HepG2 (cell line): ENCODE data around the gene COL9A3. TPM values are rescaled to one million over a fixed set of nuclear protein-coding genes. Genes with fewer than 3 reads are reported as not detected.

Experiments used
- HDAC1 ChIP-seq: sonication (generic); formaldehyde crosslinking; IDR thresholded peaks from 2 replicates; pipeline ENCODE4 v1.5.1; 2020; ENCODE audit warnings: mild to moderate bottlenecking, missing genetic modification reagents
- HNRNPL ChIP-seq: fragments of 200-400 bp; formaldehyde crosslinking; IDR thresholded peaks from 2 replicates; pipeline ENCODE4 v1.6.1; 2017; ENCODE audit warnings: mild to moderate bottlenecking, low read depth, low read length
- MAZ ChIP-seq, 2 experiments: sonication (generic) in 1 of 2; formaldehyde crosslinking in 1 of 2; IDR thresholded peaks; 2 replicates each; pipeline versions ENCODE4 v1.5.0 to v1.6.1; 2012 to 2020; ENCODE audit warnings: low read depth in 2 of 2, mild to moderate bottlenecking in 2 of 2, borderline replicate concordance in 1 of 2, improper control_type of control experiment in 1 of 2, low read length in 1 of 2, missing genetic modification reagents in 1 of 2, moderate library complexity in 1 of 2
- MXD1 ChIP-seq: sonication (generic); formaldehyde crosslinking; IDR thresholded peaks from 2 replicates; pipeline ENCODE4 v1.4.0; 2020; ENCODE audit warnings: mild to moderate bottlenecking, missing genetic modification reagents
- NONO ChIP-seq, 2 experiments: fragments of 450-650 bp in 1 of 2; sonication (generic) in 1 of 2; formaldehyde crosslinking in 1 of 2; IDR thresholded peaks in 1 of 2; conservative IDR thresholded peaks in 1 of 2; 2 replicates each; pipeline versions ENCODE4 v1.6.1 to v1.8.0; 2017 to 2022; ENCODE audit warnings: mild to moderate bottlenecking in 1 of 2, missing genetic modification reagents in 1 of 2, moderate library complexity in 1 of 2
- POLR2G ChIP-seq: fragments of 200-400 bp; formaldehyde crosslinking; IDR thresholded peaks from 2 replicates; pipeline ENCODE4 v1.6.1; 2018; ENCODE audit warnings: mild to moderate bottlenecking, low read depth, low read length, moderate library complexity
- ZNF564 ChIP-seq: sonication (generic); formaldehyde crosslinking; IDR thresholded peaks from 2 replicates; pipeline ENCODE4 v1.8.1; 2023; ENCODE audit warnings: mild to moderate bottlenecking, missing genetic modification reagents
- ZNF788 ChIP-seq: sonication (generic); formaldehyde crosslinking; IDR thresholded peaks from 2 replicates; pipeline ENCODE4 v1.5.0; 2020; ENCODE audit warnings: mild to moderate bottlenecking, missing genetic modification reagents, borderline replicate concordance
- ZNF790 ChIP-seq: sonication (generic); formaldehyde crosslinking; IDR thresholded peaks from 2 replicates; pipeline ENCODE4 v1.8.0; 2022; ENCODE audit warnings: missing genetic modification reagents, mild to moderate bottlenecking, borderline replicate concordance
- ZNF891 ChIP-seq: sonication (generic); formaldehyde crosslinking; IDR thresholded peaks from 2 replicates; pipeline ENCODE4 v1.5.0; 2020; ENCODE audit warnings: mild to moderate bottlenecking, missing genetic modification reagents
- polyA plus RNA-seq, 8 experiments: library from polyadenylated mRNA; depleted of rRNA in 3 of 8; stranded (reverse) in 7 of 8; unstranded in 1 of 8; fragments of >200 nt; fragmentation: Illumina TruSeq in 4 of 8; extraction: Trizol in 4 of 8; gene quantifications; 2 replicates each; pipeline versions ENCODE4 v1.2.1 to v1.2.3, GENCODE V29; 2011 to 2016; ENCODE audit warnings: low read depth in 4 of 8, missing spikeins in 1 of 8, mixed read lengths in 1 of 8; ENCODE audit not compliant: insufficient read depth in 1 of 8
- total RNA-seq, 5 experiments: library from RNA; depleted of rRNA; stranded (reverse); fragments of >200 nt; fragmentation: Illumina TruSeq; extraction: Trizol; gene quantifications; 2 replicates each; pipeline ENCODE4 v1.2.3, GENCODE V29; 2016; ENCODE audit warnings: low read depth in 1 of 5

Gene COL9A3
- total and polyA plus RNA-seq, 2 of the 13 experiments (the other 11 are each of a cell fraction or from before 2014, with no cell fraction given): 155 to 204 TPM

GRCh38 chr20:62823688-62824475 lies 7.0 kb downstream of the COL9A3 start (continued):
- TF ChIP-seq ZNF564: 0 out of 2 replicates have a peak, but pooled peaks have one; percentile 37
- TF ChIP-seq POLR2G: peak; percentile 11; the same call in 1 of the 2 replicates
- TF ChIP-seq ZNF891: peak; percentile 1; the same call in 1 of the 2 replicates
- no peak for TF ChIP-seq NONO (IDR thresholded peaks at IDR 0.05)
- TF ChIP-seq NONO (CRISPR knock-in tag; conservative IDR thresholded peaks at IDR 0.05): 0 out of 2 replicates have a peak, but pooled peaks have one; percentile 36
- TF ChIP-seq MAZ (IDR thresholded peaks at IDR 0.05; ENCODE audit: borderline replicate concordance, low read depth, low read length): no peak; the same call in 1 of the 2 replicates
- TF ChIP-seq MAZ (CRISPR knock-in tag; IDR thresholded peaks at IDR 0.05; ENCODE audit: low read depth): 0 out of 2 replicates have a peak, but pooled peaks have one; percentile 1
- TF ChIP-seq ZNF788: 0 out of 2 replicates have a peak, but pooled peaks have one; percentile 41
- TF ChIP-seq HDAC1: peak; percentile 62; the same call in 1 of the 2 replicates
- TF ChIP-seq MXD1: peak; percentile 30; the same call in 1 of the 2 replicates
- 0 out of 2 replicates have a peak, but pooled peaks have one; percentile 24 for TF ChIP-seq HNRNPL
- TF ChIP-seq ZNF790 (CRISPR knock-in tag): peak; percentile 49; the same call in 1 of the 2 replicates
